SK-N-SH treated with all-trans-retinoic acid at 6 μM for 48 hours (cell line): ENCODE results near the gene GPX4.

Source experiments
- ATAC-seq: fragments of 200-7000 bp; cut with Tn5 transposase; 3 replicates; pipeline ENCODE4 v1.9.1; 2020; ENCODE audit warnings: mild to moderate bottlenecking, moderate library complexity
- ARNTL ChIP-seq: fragments of 450-650 bp; formaldehyde crosslinking; IDR thresholded peaks from 2 replicates; pipeline ENCODE4 v1.5.0; 2020; ENCODE audit warnings: low read depth, mild to moderate bottlenecking, moderate library complexity, borderline replicate concordance
- BACH2 ChIP-seq: fragments of 250-450 bp; sonication (Bioruptor Pico); IDR thresholded peaks from 2 replicates; pipeline ENCODE4 v1.9.0; 2021; ENCODE audit warnings: mild to moderate bottlenecking, borderline replicate concordance
- CSDC2 ChIP-seq: fragments of 250-450 bp; sonication (Bioruptor Pico); IDR thresholded peaks from 2 replicates; pipeline ENCODE4 v1.5.0; 2020; ENCODE audit warnings: mild to moderate bottlenecking, moderate library complexity
- ESRRG ChIP-seq: fragments of 250-450 bp; sonication (Bioruptor Pico); IDR thresholded peaks from 2 replicates; pipeline ENCODE4 v1.6.1; 2021; ENCODE audit warnings: mild to moderate bottlenecking
- GLIS3 ChIP-seq: fragments of 250-450 bp; sonication (Bioruptor Pico); IDR thresholded peaks from 2 replicates; pipeline ENCODE4 v1.5.0; 2020; ENCODE audit warnings: mild to moderate bottlenecking, moderate library complexity
- ISL1 ChIP-seq: fragments of 250-450 bp; sonication (Bioruptor Pico); IDR thresholded peaks from 2 replicates; pipeline ENCODE4 v2.1.2; 2022; ENCODE audit warnings: mild to moderate bottlenecking, moderate library complexity
- OSR1 ChIP-seq: fragments of 250-450 bp; sonication (Bioruptor Pico); IDR thresholded peaks from 2 replicates; pipeline ENCODE4 v1.8.0; 2022; ENCODE audit warnings: moderate library complexity, mild to moderate bottlenecking, inconsistent platforms
- PATZ1 ChIP-seq: fragments of 250-450 bp; sonication (Bioruptor Pico); IDR thresholded peaks from 2 replicates; pipeline ENCODE4 v1.8.0; 2020; ENCODE audit warnings: mild to moderate bottlenecking, moderate library complexity, borderline replicate concordance
- POU6F1 ChIP-seq: fragments of 250-450 bp; sonication (Bioruptor Pico); IDR thresholded peaks from 2 replicates; pipeline ENCODE4 v1.8.0; 2021; ENCODE audit warnings: low read depth, mild to moderate bottlenecking, moderate library complexity, borderline replicate concordance
- PPARA ChIP-seq: fragments of 250-450 bp; sonication (Bioruptor Pico); IDR thresholded peaks from 2 replicates; pipeline ENCODE4 v1.5.0; 2020; ENCODE audit warnings: mild to moderate bottlenecking, borderline replicate concordance
- RARB ChIP-seq: fragments of 250-450 bp; sonication (Bioruptor Pico); IDR thresholded peaks from 2 replicates; pipeline ENCODE4 v1.8.0; 2021; ENCODE audit warnings: mild to moderate bottlenecking, moderate library complexity
- TCF4 ChIP-seq: fragments of 250-450 bp; sonication (Bioruptor Pico); IDR thresholded peaks from 2 replicates; pipeline ENCODE4 v1.8.0; 2021; ENCODE audit warnings: mild to moderate bottlenecking, moderate library complexity, borderline replicate concordance
- TOX ChIP-seq: fragments of 250-450 bp; sonication (Bioruptor Pico); IDR thresholded peaks from 2 replicates; pipeline ENCODE4 v1.8.0; 2021; ENCODE audit warnings: mild to moderate bottlenecking, moderate library complexity, borderline replicate concordance
- ZC3H10 ChIP-seq: fragments of 250-450 bp; sonication (Bioruptor Pico); IDR thresholded peaks from 2 replicates; pipeline ENCODE4 v1.5.1; 2021; ENCODE audit warnings: mild to moderate bottlenecking, moderate library complexity
- ZFP3 ChIP-seq: fragments of 250-450 bp; sonication (Bioruptor Pico); IDR thresholded peaks from 2 replicates; pipeline ENCODE4 v1.5.0; 2020; ENCODE audit warnings: mild to moderate bottlenecking, moderate library complexity
- ZFP30 ChIP-seq: fragments of 450-650 bp; formaldehyde crosslinking; IDR thresholded peaks from 2 replicates; pipeline ENCODE4 v1.5.0; 2022; ENCODE audit warnings: mild to moderate bottlenecking, moderate library complexity
- ZNF565 ChIP-seq: fragments of 450-650 bp; formaldehyde crosslinking; conservative IDR thresholded peaks from 2 replicates; pipeline ENCODE4 v1.5.0; 2020; ENCODE audit warnings: low read depth, mild to moderate bottlenecking, moderate library complexity
- ZNF70 ChIP-seq: fragments of 450-650 bp; formaldehyde crosslinking; IDR thresholded peaks from 2 replicates; pipeline ENCODE4 v1.5.0; 2020; ENCODE audit warnings: mild to moderate bottlenecking, moderate library complexity
- ZNF8 ChIP-seq: fragments of 450-650 bp; formaldehyde crosslinking; IDR thresholded peaks from 2 replicates; pipeline ENCODE4 v1.5.0; 2020; ENCODE audit warnings: mild to moderate bottlenecking, moderate library complexity
- TF ChIP-seq, protein P1 (sequence below): fragments of 250-450 bp; sonication (Bioruptor Pico); IDR thresholded peaks from 2 replicates; pipeline ENCODE4 v1.5.1; 2021; ENCODE audit warnings: mild to moderate bottlenecking, moderate library complexity
- TF ChIP-seq, protein P2 (sequence below): fragments of 250-450 bp; sonication (Bioruptor Pico); IDR thresholded peaks from 2 replicates; pipeline ENCODE4 v1.5.0; 2020; ENCODE audit warnings: mild to moderate bottlenecking, moderate library complexity
- TF ChIP-seq, protein P3 (sequence below): fragments of 250-450 bp; sonication (Bioruptor Pico); IDR thresholded peaks from 2 replicates; pipeline ENCODE4 v1.5.1; 2020; ENCODE audit warnings: low read depth, mild to moderate bottlenecking, moderate library complexity

Gene GPX4, protein sequence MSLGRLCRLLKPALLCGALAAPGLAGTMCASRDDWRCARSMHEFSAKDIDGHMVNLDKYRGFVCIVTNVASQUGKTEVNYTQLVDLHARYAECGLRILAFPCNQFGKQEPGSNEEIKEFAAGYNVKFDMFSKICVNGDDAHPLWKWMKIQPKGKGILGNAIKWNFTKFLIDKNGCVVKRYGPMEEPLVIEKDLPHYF

DNA sequence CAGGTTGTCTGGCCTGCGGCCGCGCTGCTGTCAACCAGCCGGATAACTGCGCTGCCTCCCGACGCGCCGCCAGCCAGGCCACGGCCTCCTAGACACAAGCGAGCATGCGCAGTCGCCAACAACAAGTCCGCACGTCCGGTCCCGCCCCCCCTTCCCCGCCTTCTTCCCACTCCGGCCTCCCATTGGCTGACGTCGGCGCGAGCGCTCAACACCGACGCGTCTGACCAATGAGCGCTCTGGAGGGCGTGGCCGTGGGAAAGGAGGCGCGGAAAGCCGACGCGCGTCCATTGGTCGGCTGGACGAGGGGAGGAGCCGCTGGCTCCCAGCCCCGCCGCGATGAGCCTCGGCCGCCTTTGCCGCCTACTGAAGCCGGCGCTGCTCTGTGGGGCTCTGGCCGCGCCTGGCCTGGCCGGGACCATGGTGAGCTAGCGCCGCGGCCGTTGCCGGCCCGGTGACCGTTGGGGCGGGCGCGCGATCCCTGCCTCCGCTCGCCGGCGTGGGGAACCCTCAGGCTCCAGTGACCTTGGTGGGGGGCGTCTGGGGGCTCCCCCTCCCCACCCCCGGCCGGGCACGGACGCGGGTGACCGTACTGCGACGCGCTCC is at the start of gene GPX4:
Gene GPX4, plus strand, starts transcription at position 287 of the 603 bp plus-strand sequence. Its CDS starts 50 bp downstream, at position 337.
- TF ChIP-seq TCF4 (CRISPR knock-in tag) (no peak), ARNTL (no peak), ZNF70 (no peak), OSR1 (CRISPR knock-in tag) (no peak)
- ATAC-seq, result peak; percentile 88

DNA sequence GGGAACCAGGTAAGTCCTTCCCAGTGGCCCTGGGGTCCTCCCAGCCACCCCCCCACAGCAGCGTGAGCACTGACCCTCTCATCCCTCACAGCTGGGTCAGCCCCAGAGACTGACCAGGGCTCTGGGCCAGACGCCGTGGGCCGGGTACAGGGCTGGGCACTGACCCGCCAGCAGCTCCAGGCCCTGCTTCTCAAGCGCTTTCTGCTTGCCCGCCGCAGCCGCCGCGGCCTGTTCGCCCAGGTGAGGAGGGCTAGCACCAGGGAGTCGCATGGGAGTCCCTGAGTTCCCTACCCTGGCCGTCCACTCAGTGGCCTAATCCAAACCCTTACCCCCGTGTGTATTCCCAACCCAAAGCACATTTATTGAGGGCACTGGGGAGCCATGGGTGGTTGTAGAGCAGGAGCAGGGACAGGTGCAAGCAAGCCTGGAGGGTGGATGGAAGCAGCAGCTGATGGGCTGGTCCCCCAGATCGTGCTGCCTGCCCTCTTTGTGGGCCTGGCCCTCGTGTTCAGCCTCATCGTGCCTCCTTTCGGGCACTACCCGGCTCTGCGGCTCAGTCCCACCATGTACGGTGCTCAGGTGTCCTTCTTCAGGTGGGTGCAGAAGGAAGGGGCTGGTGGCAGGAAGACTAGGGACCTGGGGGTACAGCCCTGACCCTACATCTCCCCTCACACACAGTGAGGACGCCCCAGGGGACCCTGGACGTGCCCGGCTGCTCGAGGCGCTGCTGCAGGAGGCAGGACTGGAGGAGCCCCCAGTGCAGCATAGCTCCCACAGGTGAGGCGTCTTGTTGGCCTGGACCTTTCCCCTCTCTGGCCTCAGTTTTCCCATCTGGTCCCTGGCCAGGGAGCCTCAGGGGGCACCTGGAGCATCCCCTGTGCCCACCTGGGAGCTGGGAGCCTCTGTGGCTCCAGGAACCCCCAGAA is 49.4 kb upstream of the GPX4 start:
- no peak; the same call in 2 of the 3 replicates for ATAC-seq
- TF ChIP-seq BACH2 (CRISPR knock-in tag), result no peak
- TF ChIP-seq ARNTL, result no peak
- no peak for TF ChIP-seq ISL1 (CRISPR knock-in tag)
- TF ChIP-seq ZNF70, result no peak
- no peak for TF ChIP-seq POU6F1
- no peak for TF ChIP-seq RARB (CRISPR knock-in tag)
- TF ChIP-seq, protein P1, sequence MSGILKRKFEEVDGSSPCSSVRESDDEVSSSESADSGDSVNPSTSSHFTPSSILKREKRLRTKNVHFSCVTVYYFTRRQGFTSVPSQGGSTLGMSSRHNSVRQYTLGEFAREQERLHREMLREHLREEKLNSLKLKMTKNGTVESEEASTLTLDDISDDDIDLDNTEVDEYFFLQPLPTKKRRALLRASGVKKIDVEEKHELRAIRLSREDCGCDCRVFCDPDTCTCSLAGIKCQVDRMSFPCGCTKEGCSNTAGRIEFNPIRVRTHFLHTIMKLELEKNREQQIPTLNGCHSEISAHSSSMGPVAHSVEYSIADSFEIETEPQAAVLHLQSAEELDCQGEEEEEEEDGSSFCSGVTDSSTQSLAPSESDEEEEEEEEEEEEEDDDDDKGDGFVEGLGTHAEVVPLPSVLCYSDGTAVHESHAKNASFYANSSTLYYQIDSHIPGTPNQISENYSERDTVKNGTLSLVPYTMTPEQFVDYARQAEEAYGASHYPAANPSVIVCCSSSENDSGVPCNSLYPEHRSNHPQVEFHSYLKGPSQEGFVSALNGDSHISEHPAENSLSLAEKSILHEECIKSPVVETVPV (CRISPR knock-in tag), result no peak
- no peak for TF ChIP-seq TCF4 (CRISPR knock-in tag)
- no peak for TF ChIP-seq ESRRG (CRISPR knock-in tag)
- TF ChIP-seq ZNF8, result no peak
- TF ChIP-seq CSDC2 (CRISPR knock-in tag), result no peak
- no peak for TF ChIP-seq TOX (CRISPR knock-in tag)
- no peak for TF ChIP-seq PPARA (CRISPR knock-in tag)
- no peak for TF ChIP-seq ZFP3 (CRISPR knock-in tag)
- TF ChIP-seq GLIS3 (CRISPR knock-in tag), result no peak
- TF ChIP-seq, protein P2, sequence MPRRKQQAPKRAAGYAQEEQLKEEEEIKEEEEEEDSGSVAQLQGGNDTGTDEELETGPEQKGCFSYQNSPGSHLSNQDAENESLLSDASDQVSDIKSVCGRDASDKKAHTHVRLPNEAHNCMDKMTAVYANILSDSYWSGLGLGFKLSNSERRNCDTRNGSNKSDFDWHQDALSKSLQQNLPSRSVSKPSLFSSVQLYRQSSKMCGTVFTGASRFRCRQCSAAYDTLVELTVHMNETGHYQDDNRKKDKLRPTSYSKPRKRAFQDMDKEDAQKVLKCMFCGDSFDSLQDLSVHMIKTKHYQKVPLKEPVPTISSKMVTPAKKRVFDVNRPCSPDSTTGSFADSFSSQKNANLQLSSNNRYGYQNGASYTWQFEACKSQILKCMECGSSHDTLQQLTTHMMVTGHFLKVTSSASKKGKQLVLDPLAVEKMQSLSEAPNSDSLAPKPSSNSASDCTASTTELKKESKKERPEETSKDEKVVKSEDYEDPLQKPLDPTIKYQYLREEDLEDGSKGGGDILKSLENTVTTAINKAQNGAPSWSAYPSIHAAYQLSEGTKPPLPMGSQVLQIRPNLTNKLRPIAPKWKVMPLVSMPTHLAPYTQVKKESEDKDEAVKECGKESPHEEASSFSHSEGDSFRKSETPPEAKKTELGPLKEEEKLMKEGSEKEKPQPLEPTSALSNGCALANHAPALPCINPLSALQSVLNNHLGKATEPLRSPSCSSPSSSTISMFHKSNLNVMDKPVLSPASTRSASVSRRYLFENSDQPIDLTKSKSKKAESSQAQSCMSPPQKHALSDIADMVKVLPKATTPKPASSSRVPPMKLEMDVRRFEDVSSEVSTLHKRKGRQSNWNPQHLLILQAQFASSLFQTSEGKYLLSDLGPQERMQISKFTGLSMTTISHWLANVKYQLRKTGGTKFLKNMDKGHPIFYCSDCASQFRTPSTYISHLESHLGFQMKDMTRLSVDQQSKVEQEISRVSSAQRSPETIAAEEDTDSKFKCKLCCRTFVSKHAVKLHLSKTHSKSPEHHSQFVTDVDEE (CRISPR knock-in tag), result no peak
- no peak for TF ChIP-seq PATZ1
- TF ChIP-seq, protein P3, sequence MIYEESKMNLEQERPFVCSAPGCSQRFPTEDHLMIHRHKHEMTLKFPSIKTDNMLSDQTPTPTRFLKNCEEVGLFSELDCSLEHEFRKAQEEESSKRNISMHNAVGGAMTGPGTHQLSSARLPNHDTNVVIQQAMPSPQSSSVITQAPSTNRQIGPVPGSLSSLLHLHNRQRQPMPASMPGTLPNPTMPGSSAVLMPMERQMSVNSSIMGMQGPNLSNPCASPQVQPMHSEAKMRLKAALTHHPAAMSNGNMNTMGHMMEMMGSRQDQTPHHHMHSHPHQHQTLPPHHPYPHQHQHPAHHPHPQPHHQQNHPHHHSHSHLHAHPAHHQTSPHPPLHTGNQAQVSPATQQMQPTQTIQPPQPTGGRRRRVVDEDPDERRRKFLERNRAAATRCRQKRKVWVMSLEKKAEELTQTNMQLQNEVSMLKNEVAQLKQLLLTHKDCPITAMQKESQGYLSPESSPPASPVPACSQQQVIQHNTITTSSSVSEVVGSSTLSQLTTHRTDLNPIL, result no peak
- TF ChIP-seq OSR1 (CRISPR knock-in tag), result no peak

GRCh38 chr19:1055028-1055425 is 48.8 kb upstream of the GPX4 start:
- ATAC-seq, result no peak
- TF ChIP-seq ZNF565 (CRISPR knock-in tag) (no peak), TCF4 (CRISPR knock-in tag) (no peak), POU6F1 (no peak), ZFP30 (no peak), ZFP3 (CRISPR knock-in tag) (no peak), ARNTL (no peak), OSR1 (CRISPR knock-in tag) (no peak), ZNF8 (no peak), PPARA (CRISPR knock-in tag) (no peak), CSDC2 (CRISPR knock-in tag) (no peak), ZC3H10 (CRISPR knock-in tag) (no peak), ISL1 (CRISPR knock-in tag) (no peak)
- TF ChIP-seq, protein P1 (CRISPR knock-in tag), result no peak
